Endothelial cell (in vitro differentiated cells): ENCODE data around the gene CEMIP2. TPM values are rescaled to one million over a fixed set of nuclear protein-coding genes. Genes with fewer than 3 reads are reported as not detected.

ENCODE experiments used
- DNase-seq: peaks from one replicate; pipeline ENCODE4 v3.0.0; 2021; ENCODE audit warnings: low spot score
- H3K27ac Mint-ChIP-seq: one replicate; pipeline ENCODE4 v1.8.0; 2021; ENCODE audit warnings: mixed read lengths, inconsistent platforms; ENCODE audit not compliant: unreplicated experiment
- H3K27me3 Mint-ChIP-seq: one replicate; pipeline ENCODE4 v1.8.0; 2021; ENCODE audit warnings: mild to moderate bottlenecking, moderate library complexity, mixed read lengths, inconsistent platforms; ENCODE audit not compliant: unreplicated experiment
- H3K36me3 Mint-ChIP-seq: one replicate; pipeline ENCODE4 v1.8.0; 2021; ENCODE audit warnings: mild to moderate bottlenecking, low read depth, mixed read lengths, inconsistent platforms; ENCODE audit not compliant: unreplicated experiment
- H3K4me1 Mint-ChIP-seq: one replicate; pipeline ENCODE4 v1.8.0; 2021; ENCODE audit warnings: mild to moderate bottlenecking, mixed read lengths, inconsistent platforms; ENCODE audit not compliant: unreplicated experiment
- H3K4me3 Mint-ChIP-seq: one replicate; pipeline ENCODE4 v1.8.0; 2021; ENCODE audit warnings: mild to moderate bottlenecking, mixed read lengths, inconsistent platforms; ENCODE audit not compliant: unreplicated experiment
- H3K9me3 Mint-ChIP-seq: one replicate; pipeline ENCODE4 v1.8.0; 2021; ENCODE audit warnings: mixed read lengths, inconsistent platforms; ENCODE audit not compliant: unreplicated experiment
- CTCF ChIP-seq: fragments of 200-600 bp; sonication (generic); IDR thresholded peaks from one replicate; pipeline ENCODE4 v1.5.0; 2021; ENCODE audit warnings: antibody characterized with exemption; ENCODE audit not compliant: unreplicated experiment
- total RNA-seq: library from RNA; stranded (reverse); fragmentation: NEBNext Ultra II Directional; extraction: Animal tissue kit (Norgen Biotek cat#: 25700); gene quantifications from one replicate; pipeline ENCODE4 v1.2.1, GENCODE V29; 2021; ENCODE audit not compliant: unreplicated experiment

The CEMIP2 gene
- total RNA-seq, 1 donor from 2014 or later: 112 TPM

- peaks cover 11% of the 10 kb centered on the region for H3K4me1 Mint-ChIP-seq
- H3K27me3 Mint-ChIP-seq: no peaks in the 10 kb centered on the region
Measured at GRCh38 chr9:71752928-71753327, 15.4 kb downstream of the CEMIP2 start.

GRCh38 chr9:71752352-71752751 lies 16.0 kb downstream of the CEMIP2 start:
- DNase-seq: no peak
- Mint-ChIP-seq H3K9me3 (no peaks in the 10 kb centered on the region), H3K27ac (no peak overlapping the region), H3K27me3 (no peaks in the 10 kb centered on the region), H3K36me3 (peaks cover 11% of the 10 kb centered on the region), H3K4me3 (no peak overlapping the region), H3K4me1 (peaks cover 11% of the 10 kb centered on the region)
- no peak for TF ChIP-seq CTCF

More at GRCh38 chr9:71752928-71753327, 15.4 kb downstream of the CEMIP2 start:
- H3K27ac Mint-ChIP-seq: no peak overlapping the region
- TF ChIP-seq CTCF: no peak
- no peak for DNase-seq
- H3K9me3 Mint-ChIP-seq: no peaks in the 10 kb centered on the region
- H3K36me3 Mint-ChIP-seq: peaks cover 11% of the 10 kb centered on the region
- no peak overlapping the region for H3K4me3 Mint-ChIP-seq

GRCh38 chr9:71748280-71748743 lies 20.0 kb downstream of the CEMIP2 start:
- no peak for DNase-seq
- no peak for TF ChIP-seq CTCF
- Mint-ChIP-seq H3K27ac (no peak overlapping the region), H3K9me3 (no peaks in the 10 kb centered on the region), H3K27me3 (no peaks in the 10 kb centered on the region), H3K4me3 (no peak overlapping the region), H3K36me3 (peaks cover 19% of the 10 kb centered on the region), H3K4me1 (no peaks in the 10 kb centered on the region)

- Mint-ChIP-seq H3K36me3 (peaks cover 19% of the 10 kb centered on the region), H3K9me3 (no peaks in the 10 kb centered on the region), H3K27ac (no peak overlapping the region), H3K4me1 (no peaks in the 10 kb centered on the region), H3K4me3 (no peak overlapping the region), H3K27me3 (no peaks in the 10 kb centered on the region)
- no peak for TF ChIP-seq CTCF
- DNase-seq: no peak
Measured at GRCh38 chr9:71747576-71747975, 20.7 kb downstream of the CEMIP2 start.

GRCh38 chr9:71746758-71747125 lies 21.6 kb downstream of the CEMIP2 start:
- Mint-ChIP-seq H3K36me3 (peaks cover 19% of the 10 kb centered on the region), H3K27me3 (no peaks in the 10 kb centered on the region), H3K9me3 (no peaks in the 10 kb centered on the region), H3K27ac (no peak overlapping the region), H3K4me3 (no peak overlapping the region), H3K4me1 (no peaks in the 10 kb centered on the region)
- TF ChIP-seq CTCF: no peak
- DNase-seq: no peak
